WTC11 (cell line): ENCODE results near the gene S1PR5.

Experiments used
- ATF3 ChIP-seq: sonication (generic); formaldehyde crosslinking; conservative IDR thresholded peaks from 2 replicates; pipeline ENCODE4 v1.8.1; 2022; ENCODE audit warnings: mild to moderate bottlenecking, missing genetic modification reagents
- CBFB ChIP-seq: sonication (generic); formaldehyde crosslinking; IDR thresholded peaks from 2 replicates; pipeline ENCODE4 v1.8.1; 2022; ENCODE audit warnings: mild to moderate bottlenecking, low read depth, missing genetic modification reagents
- CTCF ChIP-seq: fragments of 200-600 bp; IDR thresholded peaks from 2 replicates; pipeline ENCODE4 v1.8.0; 2022; ENCODE audit warnings: antibody characterized with exemption
- E2F4 ChIP-seq: sonication (generic); formaldehyde crosslinking; IDR thresholded peaks from 2 replicates; pipeline ENCODE4 v1.8.1; 2022; ENCODE audit warnings: low read depth, mild to moderate bottlenecking, moderate library complexity, missing genetic modification reagents, borderline replicate concordance
- KAT7 ChIP-seq: sonication (generic); formaldehyde crosslinking; IDR thresholded peaks from 2 replicates; pipeline ENCODE4 v1.8.1; 2023; ENCODE audit warnings: missing genetic modification reagents, mild to moderate bottlenecking, borderline replicate concordance
- NFYB ChIP-seq: sonication (generic); formaldehyde crosslinking; conservative IDR thresholded peaks from 2 replicates; pipeline ENCODE4 v1.8.0; 2022; ENCODE audit warnings: low read depth, missing genetic modification reagents
- TEAD1 ChIP-seq: sonication (generic); formaldehyde crosslinking; IDR thresholded peaks from 2 replicates; pipeline ENCODE4 v1.8.0; 2022; ENCODE audit warnings: mild to moderate bottlenecking, missing genetic modification reagents
- TP53 ChIP-seq: sonication (generic); formaldehyde crosslinking; IDR thresholded peaks from 2 replicates; pipeline ENCODE4 v1.8.1; 2023; ENCODE audit warnings: mild to moderate bottlenecking, missing genetic modification reagents
- ZBTB43 ChIP-seq: sonication (generic); formaldehyde crosslinking; IDR thresholded peaks from 2 replicates; pipeline ENCODE4 v1.8.1; 2023; ENCODE audit warnings: mild to moderate bottlenecking, missing genetic modification reagents
- ZNF281 ChIP-seq: sonication (generic); formaldehyde crosslinking; IDR thresholded peaks from 2 replicates; pipeline ENCODE4 v1.8.0; 2023; ENCODE audit warnings: mild to moderate bottlenecking, missing genetic modification reagents

- TF ChIP-seq CTCF, result no peak
- TF ChIP-seq CBFB, result no peak
- TF ChIP-seq ATF3 (CRISPR knock-in tag), result no peak
- TF ChIP-seq TP53 (CRISPR knock-in tag), result no peak
- TF ChIP-seq ZNF281 (CRISPR knock-in tag), result no peak
- no peak for TF ChIP-seq NFYB (CRISPR knock-in tag)
- TF ChIP-seq ZBTB43 (CRISPR knock-in tag), result no peak
- TF ChIP-seq TEAD1, result no peak
- no peak for TF ChIP-seq E2F4
- TF ChIP-seq KAT7 (CRISPR knock-in tag), result no peak
Observed at GRCh38 chr19:10562609-10563008, 45.4 kb upstream of the S1PR5 start.
